GM18907 (cell line): Measurements from ENCODE around the gene DPY19L1.
"Not testable (repeated sequence)": the region's sequence is repeated elsewhere in the genome, so short reads cannot be mapped to it uniquely, and the experiment has no call there.

Source experiments
- ATAC-seq: cut with Tn5 transposase; IDR thresholded peaks from one replicate; pipeline ENCODE4 v1.9.1; 2021; ENCODE audit warnings: mild to moderate bottlenecking, moderate library complexity; ENCODE audit not compliant: unreplicated experiment

DPY19L1 gene

GRCh38 chr7:35035511-35035961 is 1.7 kb downstream of the DPY19L1 start:
- peak; percentile 31 for ATAC-seq

GRCh38 chr7:35032166-35032565 is 5.1 kb downstream of the DPY19L1 start:
- ATAC-seq, result no peak

- ATAC-seq, result no peak
Measured at GRCh38 chr7:35030848-35031247, 6.4 kb downstream of the DPY19L1 start.

- ATAC-seq, result no peak
Measured at GRCh38 chr7:35029311-35029710, 8.0 kb downstream of the DPY19L1 start.

GRCh38 chr7:35026150-35026549 is 11.1 kb downstream of the DPY19L1 start:
- no peak for ATAC-seq

- ATAC-seq, result no peak
Measured at GRCh38 chr7:35025369-35025870, 11.9 kb downstream of the DPY19L1 start.

GRCh38 chr7:35024298-35024697 is 13.0 kb downstream of the DPY19L1 start:
- no peak for ATAC-seq

GRCh38 chr7:35022725-35023124 is 14.6 kb downstream of the DPY19L1 start:
- ATAC-seq, result no peak

GRCh38 chr7:35021445-35021844 is 15.8 kb downstream of the DPY19L1 start:
- no peak for ATAC-seq

- no peak for ATAC-seq
Measured at GRCh38 chr7:35019801-35020200, 17.5 kb downstream of the DPY19L1 start.

GRCh38 chr7:35019179-35019729 is 18.0 kb downstream of the DPY19L1 start:
- ATAC-seq, result no peak

- no peak for ATAC-seq
Measured at GRCh38 chr7:35015346-35015859, 21.9 kb downstream of the DPY19L1 start.

GRCh38 chr7:35012160-35012559 is 25.1 kb downstream of the DPY19L1 start:
- no peak for ATAC-seq

GRCh38 chr7:35011085-35011484 is 26.2 kb downstream of the DPY19L1 start:
- no peak for ATAC-seq

GRCh38 chr7:35007768-35008167 is 29.5 kb downstream of the DPY19L1 start:
- no peak for ATAC-seq

- no peak for ATAC-seq
Measured at GRCh38 chr7:35004531-35005095, 32.7 kb downstream of the DPY19L1 start.

GRCh38 chr7:35003679-35004303 is 33.5 kb downstream of the DPY19L1 start:
- ATAC-seq, result peak; percentile 75

- not testable (repeated sequence) for ATAC-seq
Measured at GRCh38 chr7:35003177-35003650, 34.1 kb downstream of the DPY19L1 start.

- ATAC-seq, result not testable (repeated sequence)
Measured at GRCh38 chr7:34998335-34998734, 39.0 kb downstream of the DPY19L1 start.

- ATAC-seq, result peak; percentile 53
Measured at GRCh38 chr7:34996423-34997090, 40.7 kb downstream of the DPY19L1 start.

- ATAC-seq, result no peak
Measured at GRCh38 chr7:34995757-34996156, 41.5 kb downstream of the DPY19L1 start.
